Stimulated activated CD4-positive, alpha-beta T cell treated with anti-CD3 and anti-CD28 coated beads, TNF-alpha, amount 100 ng/mL, for 48 hours (primary cell): ENCODE measurements around the gene GALNTL6.

ENCODE experiments used
- DNase-seq, 3 donors: peaks; one replicate each; pipeline ENCODE4 v3.0.0-alpha.2; 2020; ENCODE audit warnings: low read depth in 3 of 3

GALNTL6 gene

DNA sequence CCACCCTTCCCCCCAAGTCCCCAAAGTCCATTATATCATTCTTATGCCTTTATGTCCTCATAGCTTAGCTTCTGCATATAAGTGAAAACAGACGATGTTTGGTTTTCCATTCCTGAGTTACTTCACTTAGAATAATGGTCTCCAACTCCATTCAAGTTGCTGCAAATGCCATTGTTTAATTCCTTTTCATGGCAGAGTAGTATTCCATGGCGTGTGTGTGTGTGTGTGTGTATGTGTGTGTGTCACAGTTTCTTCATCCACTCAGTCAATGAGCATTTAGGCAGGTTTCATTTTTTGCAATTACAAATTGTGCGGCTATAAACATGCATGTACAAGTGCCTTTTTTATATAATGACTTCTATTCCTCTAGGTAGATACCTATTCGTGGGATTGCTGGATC is 1248.0 kb downstream of the GALNTL6 start:
- no peak for DNase-seq

DNA sequence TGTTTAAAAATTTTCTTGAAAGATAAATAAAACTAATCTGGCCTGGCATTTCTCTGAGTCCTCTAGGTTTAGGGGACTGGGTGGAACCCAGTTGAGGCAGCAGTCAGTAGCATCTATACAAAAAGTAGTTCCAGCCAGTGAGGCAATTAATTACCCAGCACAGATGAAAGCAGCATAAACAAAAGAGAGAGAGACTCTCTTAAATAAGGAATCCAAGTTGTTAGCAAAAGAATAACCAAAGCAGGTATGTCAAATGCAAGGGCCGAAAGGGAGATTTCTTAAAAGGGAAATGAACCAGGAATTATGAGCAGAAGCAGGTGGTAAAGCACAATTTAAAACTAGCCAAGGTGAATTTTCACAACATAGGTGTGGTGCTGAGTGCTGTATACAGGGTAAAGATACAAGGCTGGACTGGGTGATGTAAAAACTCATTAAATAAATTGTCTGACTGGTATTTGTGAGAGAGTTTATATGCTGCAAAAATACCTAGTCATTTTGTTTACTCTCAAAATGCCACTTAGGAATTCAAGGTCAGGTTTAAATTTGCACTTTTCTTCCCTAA is 1260.8 kb downstream of the GALNTL6 start:
- no peak for DNase-seq

DNA sequence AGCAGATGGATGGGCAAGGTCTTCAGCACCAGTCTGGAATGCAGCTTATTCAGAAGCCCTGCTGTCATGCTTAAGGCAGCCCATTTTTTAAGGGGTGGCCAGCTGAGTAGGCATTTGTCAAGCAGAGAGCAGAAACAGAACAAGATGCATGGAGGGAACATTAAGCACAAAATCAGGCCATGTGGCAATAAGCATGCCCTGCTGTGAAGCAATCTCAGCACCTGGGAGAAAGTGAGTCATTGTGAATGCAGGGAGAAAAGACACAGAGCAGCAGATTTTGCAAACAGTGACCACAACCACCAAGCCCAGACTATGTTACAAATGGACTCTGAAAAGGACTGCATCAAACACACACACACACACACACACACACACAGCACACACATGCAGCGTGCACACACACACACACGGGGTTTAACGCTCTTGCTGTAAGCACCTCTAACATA is 1261.3 kb downstream of the GALNTL6 start:
- no peak for DNase-seq

DNA sequence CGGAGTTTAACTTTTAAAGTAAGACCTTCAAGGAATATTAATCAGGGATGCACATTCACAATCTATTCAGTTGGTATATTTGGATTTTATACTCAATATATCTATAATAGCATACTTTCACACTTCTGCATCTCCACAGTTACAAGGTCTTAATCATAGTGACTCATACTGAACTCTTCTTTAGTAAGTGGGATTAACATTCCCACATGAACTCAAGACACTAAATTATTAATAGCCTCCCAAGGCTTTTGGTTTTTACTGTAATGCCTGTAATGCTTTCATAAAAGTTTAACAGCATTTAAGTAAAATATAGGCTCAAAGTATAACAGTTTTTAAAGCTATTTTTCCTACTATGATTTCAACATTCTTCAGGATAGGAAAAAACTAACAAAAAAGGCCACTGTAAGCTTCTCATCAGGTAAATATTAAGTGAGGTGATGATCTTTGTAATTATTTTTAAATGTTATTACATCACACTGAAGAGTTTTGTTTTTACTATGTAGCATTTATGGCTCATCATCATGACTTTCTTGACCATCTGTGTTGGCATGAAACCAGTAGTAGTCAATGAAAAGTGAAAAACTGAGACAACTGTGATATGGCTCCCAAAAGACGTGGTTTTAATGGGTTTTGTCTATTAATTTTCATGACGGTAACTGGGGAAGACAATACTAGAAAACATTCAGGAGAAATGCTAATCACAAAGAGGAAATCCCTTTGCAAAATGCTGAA is 1263.9 kb downstream of the GALNTL6 start:
- no peak for DNase-seq

DNA sequence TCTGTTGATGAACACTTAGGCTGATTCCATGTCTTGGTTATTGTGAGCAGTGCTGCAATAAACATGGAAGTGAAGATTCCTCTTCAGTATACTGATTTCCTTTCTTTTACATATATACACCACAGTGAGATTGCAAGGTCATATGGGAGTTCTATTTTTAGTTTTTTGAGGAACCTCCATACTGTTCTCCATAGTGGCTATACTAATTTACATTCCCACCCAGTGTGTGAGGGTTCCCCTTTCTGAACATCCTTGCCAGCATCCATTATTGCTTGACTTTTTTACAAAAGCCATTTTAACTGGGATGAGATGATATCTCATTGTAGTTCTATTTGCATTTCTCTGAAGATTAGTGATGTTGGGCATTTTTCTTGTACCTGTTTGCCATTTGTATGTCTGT is 1274.9 kb downstream of the GALNTL6 start:
- no peak for DNase-seq
